NCI-H2081 (cell line): ENCODE measurements around the gene CTBP1.
A peak's percentile ranks its signal among the peaks of the same experiment; 100 is the strongest.
"Not testable (repeated sequence)": the region's sequence is repeated elsewhere in the genome, so short reads cannot be mapped to it uniquely, and the experiment has no call there.

Experiments
- DNase-seq, 2 experiments: peaks; one replicate each; lab custom pipeline; 2025; lab: John Stamatoyannopoulos, UW

Gene CTBP1

GRCh38 chr4:1248245-1249147, at the start of gene CTBP1:
Gene CTBP1, minus strand, starts transcription at chr4:1249130. Its CDS starts 7,799 bp downstream, at chr4:1241331.
- peak; percentile 81 to 87 for DNase-seq

- DNase-seq = no peak
Observed at GRCh38 chr4:1298461-1298860, 49.5 kb upstream of the CTBP1 start.

GRCh38 chr4:1297456-1298325, 48.8 kb upstream of the CTBP1 start:
- no peak for DNase-seq

- no peak for DNase-seq
Observed at GRCh38 chr4:1297023-1297395, 48.1 kb upstream of the CTBP1 start.

- no peak for DNase-seq
Observed at GRCh38 chr4:1296324-1297022, 47.5 kb upstream of the CTBP1 start.

- no peak for DNase-seq
Observed at GRCh38 chr4:1295405-1296055, 46.6 kb upstream of the CTBP1 start.

GRCh38 chr4:1294891-1295290, 46.0 kb upstream of the CTBP1 start:
- no peak for DNase-seq

GRCh38 chr4:1294424-1294823, 45.5 kb upstream of the CTBP1 start:
- no peak for DNase-seq

GRCh38 chr4:1293991-1294390, 45.1 kb upstream of the CTBP1 start:
- DNase-seq = no peak

GRCh38 chr4:1293531-1293941, 44.6 kb upstream of the CTBP1 start:
- no peak for DNase-seq

- not testable (repeated sequence) for DNase-seq
Observed at GRCh38 chr4:1292703-1293011, 43.7 kb upstream of the CTBP1 start.

- DNase-seq = no peak
Observed at GRCh38 chr4:1291996-1292702, 43.2 kb upstream of the CTBP1 start.

GRCh38 chr4:1291091-1291490, 42.2 kb upstream of the CTBP1 start:
- DNase-seq = no peak

GRCh38 chr4:1290165-1290977, 41.4 kb upstream of the CTBP1 start:
- peak in 1 of 2 experiments; percentile 35 for DNase-seq

- peak; percentile 97 to 99 for DNase-seq
Observed at GRCh38 chr4:1289207-1290164, 40.6 kb upstream of the CTBP1 start, which contains the start of gene MAEA. Gene MAEA, plus strand, starts transcription at chr4:1289891. Its CDS starts 23 bp downstream, at chr4:1289914.

- DNase-seq = no peak
Observed at GRCh38 chr4:1288786-1289185, 39.9 kb upstream of the CTBP1 start.

- DNase-seq = no peak
Observed at GRCh38 chr4:1285790-1286553, 37.0 kb upstream of the CTBP1 start.

GRCh38 chr4:1285151-1285789, 36.3 kb upstream of the CTBP1 start:
- DNase-seq = no peak
